Head of caudate nucleus (tissue), 42 donors: Measurements from ENCODE around the gene ALPI.

Experiments
- DNase-seq, 42 donors: peaks; one replicate each; pipeline versions ENCODE4 v3.0.0 to v3.0.0-alpha.2; 2020 to 2021; ENCODE audit warnings: mixed read lengths in 7 of 42
- intact Hi-C: fragments of 100-400 bp; cut with DNase I; formaldehyde crosslinking; loops from one replicate; pipeline ENCODE4 v1.15.0; 2022

Gene ALPI

DNA sequence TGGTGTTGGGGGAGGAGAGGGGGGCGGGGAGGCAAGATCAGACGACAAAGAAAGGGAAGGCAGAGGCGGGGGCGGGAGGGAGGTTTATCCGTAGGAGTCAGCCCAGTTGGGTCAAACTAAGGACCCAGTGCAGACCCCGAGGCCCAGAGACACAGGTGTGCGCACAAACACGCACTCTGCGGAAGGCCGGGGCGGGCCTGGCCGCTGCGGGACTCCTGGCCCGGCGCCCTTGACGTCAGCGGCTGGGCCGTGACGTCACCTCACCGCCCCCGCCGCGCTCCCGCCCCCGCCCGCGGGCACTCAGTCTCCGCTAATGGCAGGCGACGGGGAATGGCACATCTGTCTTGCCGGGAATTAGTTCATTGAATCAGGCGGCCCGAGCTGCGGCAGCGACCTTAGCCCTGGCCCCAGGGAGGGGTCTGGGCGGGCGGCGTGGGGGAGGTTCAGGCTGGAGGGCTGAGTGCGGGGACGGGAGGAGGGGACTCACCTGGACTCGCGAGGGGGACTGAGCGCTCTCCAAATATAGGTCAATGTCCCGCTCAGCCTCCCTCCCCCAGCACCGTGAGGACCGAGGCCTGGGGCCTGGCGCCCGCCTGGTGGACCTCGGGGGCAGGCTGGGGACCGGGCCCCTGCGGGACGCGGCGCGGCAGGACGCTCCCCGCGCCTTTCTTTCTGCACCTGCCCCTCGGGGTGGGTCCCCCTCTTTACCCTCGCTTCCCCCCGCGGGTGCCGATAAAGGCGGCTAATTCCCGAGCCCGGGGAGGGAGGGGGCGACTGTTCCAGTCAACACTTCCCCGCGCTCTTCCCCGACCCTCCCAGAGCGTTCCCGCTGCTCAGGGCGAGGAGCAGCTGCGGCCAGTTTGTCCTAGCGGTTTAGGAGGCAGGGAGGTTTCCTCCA is 47.2 kb downstream of the ALPI start:
- peak in 38 of 42 donors; percentile 14 to 77 (median 43) for DNase-seq
- intact Hi-C loops = no loop called here

- DNase-seq = no peak
- intact Hi-C loops = no loop called here
Observed at GRCh38 chr2:232503809-232504323, 47.9 kb downstream of the ALPI start.

- peak in 3 of 42 donors; percentile 26 to 57 (median 35) for DNase-seq
- intact Hi-C loops = no loop called here
Observed at GRCh38 chr2:232504438-232504837, 48.5 kb downstream of the ALPI start.

DNA sequence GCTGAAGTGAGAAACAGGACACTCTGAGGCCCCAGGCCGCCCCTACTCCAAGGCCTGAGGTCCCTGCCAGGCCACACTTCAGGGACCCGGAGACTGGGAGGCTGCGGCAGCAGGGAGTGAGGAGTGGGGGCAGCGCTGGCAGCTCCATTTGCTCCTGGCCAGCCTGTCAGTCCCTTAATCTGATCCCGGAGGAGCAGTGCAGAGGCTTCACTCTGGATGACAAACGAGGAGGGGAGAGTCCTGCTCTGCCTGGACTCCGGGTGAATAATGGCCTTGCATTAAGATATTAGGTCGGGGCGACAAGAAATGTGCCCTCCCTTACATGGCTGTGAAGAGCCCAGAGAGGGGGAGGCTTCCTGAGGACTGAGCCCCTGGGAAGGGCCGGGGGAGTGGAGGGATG is 49.9 kb downstream of the ALPI start:
- DNase-seq = no peak
- intact Hi-C loops = no loop called here

DNA sequence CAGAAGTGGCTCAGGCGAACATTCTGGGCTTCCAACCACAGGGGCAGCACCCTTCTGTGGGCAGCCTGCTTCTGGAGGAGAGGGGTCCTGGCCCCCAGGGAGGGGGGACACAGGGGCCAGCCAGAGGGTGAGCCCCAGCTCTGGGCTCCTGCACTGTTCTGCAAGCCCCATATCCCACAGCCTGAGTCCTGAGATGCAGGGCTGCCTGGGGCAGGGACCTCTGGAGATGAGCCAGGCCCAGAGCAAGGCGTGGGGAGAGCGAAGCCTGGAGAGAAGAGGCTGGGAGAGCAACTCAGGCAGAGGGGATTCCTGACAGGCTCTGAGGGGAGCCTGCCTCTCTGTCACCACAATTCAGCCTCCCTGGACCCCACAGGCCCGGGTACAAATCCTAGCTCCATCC is 50.8 kb downstream of the ALPI start:
- no peak for DNase-seq
- intact Hi-C loops = no loop called here

DNA sequence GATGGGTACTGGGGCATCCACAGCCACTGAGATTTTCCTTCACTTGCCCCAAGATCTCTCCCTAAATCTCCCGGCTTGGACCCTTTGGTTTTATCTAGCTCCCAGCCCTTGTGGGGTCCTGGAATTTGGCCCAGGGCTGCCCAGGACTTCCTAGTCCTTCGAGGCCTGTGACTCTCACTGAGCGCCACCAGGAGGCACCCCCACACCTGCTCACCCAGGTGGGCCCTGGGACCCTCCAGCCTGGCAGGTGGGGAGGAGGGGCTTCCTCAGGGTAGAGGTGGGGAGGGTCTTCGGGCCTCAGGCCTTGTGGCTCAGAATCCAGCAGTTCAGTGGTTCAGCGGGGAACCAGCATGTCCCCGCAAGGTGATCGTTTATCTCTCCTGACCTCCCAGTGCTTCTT is 52.3 kb downstream of the ALPI start:
- no peak for DNase-seq
- intact Hi-C loops = no loop called here
